ENCODE measurements around the gene MBTPS1.

GRCh38 chr16:84124257-84125073 lies 7.7 kb upstream of the MBTPS1 start:
- TF ChIP-seq CTCF (IDR thresholded peaks at IDR 0.05) = no peak
- no peak for TF ChIP-seq ZFX (IDR thresholded peaks at IDR 0.05; ENCODE audit: borderline replicate concordance)

Measured in 22Rv1 (cell line).